Uterine smooth muscle cell (primary cell): Measurements from ENCODE around the gene CACNA1S. TPM values are rescaled to one million over a fixed set of nuclear protein-coding genes. Genes with fewer than 3 reads are reported as not detected.

Experiments
- total RNA-seq: library from RNA; depleted of rRNA; stranded (reverse); fragments of >200 nt; gene quantifications from 2 replicates; pipeline ENCODE4 v1.2.3, GENCODE V29; 2014

Gene CACNA1S
- total RNA-seq: not detected in 2 replicates

GRCh38 chr1:201112173-201112731, at the start of gene CACNA1S:
CACNA1S (minus strand) TSS chr1:201112426; CDS start chr1:201112339, 87 bp downstream.

GRCh38 chr1:201154389-201155165, 42.4 kb upstream of the CACNA1S start, which contains the start of gene TMEM9:
TMEM9 (minus strand) TSS chr1:201154474; CDS start chr1:201153923, 551 bp downstream.

GRCh38 chr1:201126832-201127754, 14.9 kb upstream of the CACNA1S start, which contains the start of gene ASCL5:
ASCL5 (minus strand) TSS chr1:201127184; CDS start chr1:201115372, 11,812 bp downstream.

GRCh38 chr1:201023517-201023902, 88.7 kb downstream of the CACNA1S start, which contains the start of gene KIF21B:
KIF21B (minus strand) TSS chr1:201023714; CDS start chr1:201023383, 331 bp downstream.

Other genes starting within 250 kb of the CACNA1S start
- not detected in 2 replicates for gene GPR25, start 239.4 kb downstream of the CACNA1S start, total RNA-seq
- not detected in 2 replicates for gene INAVA, start 217.5 kb downstream of the CACNA1S start, total RNA-seq
- 0.37 and 0.44 TPM in 2 replicates for gene KIF21B, start 88.7 kb downstream of the CACNA1S start, total RNA-seq
- gene ASCL5, start 14.8 kb upstream of the CACNA1S start, total RNA-seq: not detected in 2 replicates
- gene TMEM9, start 42.0 kb upstream of the CACNA1S start, total RNA-seq: 141 and 156 TPM in 2 replicates
- gene IGFN1, start 78.4 kb upstream of the CACNA1S start, total RNA-seq: 4.6 and 12.9 TPM in 2 replicates
- gene PKP1, start 171.1 kb upstream of the CACNA1S start, total RNA-seq: 0.55 and 0.75 TPM in 2 replicates